ENCODE measurements around the gene CERK. TPM values are rescaled to one million over a fixed set of nuclear protein-coding genes. Genes with fewer than 3 reads are reported as not detected.

CERK gene
- total and polyA plus RNA-seq, 2 of the 8 experiments (the other 6 are each of a cell fraction or from before 2014, with no cell fraction given) = 26.6 to 59.0 TPM

DNA sequence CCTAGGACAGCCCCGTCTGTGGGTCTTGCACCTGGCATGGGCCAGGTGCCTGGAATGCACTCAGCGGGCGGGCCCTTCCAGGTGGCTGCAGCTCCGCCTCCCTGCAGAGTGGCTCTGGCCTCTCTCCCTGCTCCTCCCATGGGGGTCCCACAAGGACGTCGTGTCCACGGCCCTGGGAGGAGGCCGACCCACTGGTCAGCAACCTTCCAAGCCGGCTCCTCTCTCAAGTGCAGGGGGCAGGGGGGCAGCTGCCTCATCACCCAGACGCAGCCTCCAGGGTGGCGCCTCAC is 41.9 kb downstream of the CERK start (continued):
- TF ChIP-seq CHD7 (IDR thresholded peaks at IDR 0.05; ENCODE audit: insufficient replicate concordance, low read length) (no peak), TAF7 (optimal IDR thresholded peaks at IDR 0.05; ENCODE audit: borderline replicate concordance, low read depth, low read length) (no peak), TEAD4 (IDR thresholded peaks at IDR 0.05; ENCODE audit: low read depth, low read length) (no peak), E2F6 (IDR thresholded peaks at IDR 0.05) (no peak), CREB1 (IDR thresholded peaks at IDR 0.05) (no peak), BACH1 (IDR thresholded peaks at IDR 0.05; ENCODE audit: low read length) (no peak), CBX8 (IDR thresholded peaks at IDR 0.05; ENCODE audit: borderline replicate concordance, low read depth, low read length) (no peak), SIX5 (IDR thresholded peaks at IDR 0.05; ENCODE audit: low read depth, low read length) (no peak), BCL11A (IDR thresholded peaks at IDR 0.05; ENCODE audit: low read depth in 2 of 2, low read length in 2 of 2) (no peak), RNF2 (IDR thresholded peaks at IDR 0.05; ENCODE audit: borderline replicate concordance, low read depth, low read length, missing control alignments, poor library complexity, severe bottlenecking) (no peak), GABPA (IDR thresholded peaks at IDR 0.05; ENCODE audit: borderline replicate concordance, insufficient read depth, low read length) (no peak), SIN3A (conservative IDR thresholded peaks at IDR 0.05 in 1 of 2, IDR thresholded peaks at IDR 0.05 in 1 of 2; ENCODE audit: low read depth in 1 of 2, low read length in 2 of 2) (no peak)

Data from H1 (cell line).